Ascending aorta (tissue), 2 donors: Measurements from ENCODE around the gene PRPF38A. TPM values are rescaled to one million over a fixed set of nuclear protein-coding genes. Genes with fewer than 3 reads are reported as not detected.

Experiments used
- DNase-seq, 2 donors: peaks; one replicate each; pipeline ENCODE4 v3.0.0-alpha.2; 2019; ENCODE audit warnings: low spot score in 2 of 2
- H3K27ac ChIP-seq, 2 donors: fragments of 200-600 bp; sonication (generic); one replicate each; pipeline ENCODE4 v1.5.1; 2016 to 2017; ENCODE audit warnings: mild to moderate bottlenecking in 1 of 2
- H3K27me3 ChIP-seq: fragments of 200-600 bp; sonication (generic); one replicate; pipeline ENCODE4 v1.5.1; 2017
- H3K36me3 ChIP-seq, 2 donors: fragments of 200-600 bp; sonication (generic); one replicate each; pipeline ENCODE4 v1.5.1; 2016
- H3K4me1 ChIP-seq, 2 donors: fragments of 200-600 bp; sonication (generic); one replicate each; pipeline ENCODE4 v1.5.1; 2016 to 2017; ENCODE audit warnings: mild to moderate bottlenecking in 1 of 2
- H3K4me3 ChIP-seq, 2 donors: fragments of 200-600 bp; sonication (generic); one replicate each; pipeline ENCODE4 v1.5.1; 2016 to 2017; ENCODE audit warnings: mild to moderate bottlenecking in 1 of 2
- H3K9me3 ChIP-seq, 2 donors: fragments of 200-600 bp; sonication (generic); one replicate each; pipeline ENCODE4 v1.5.1; 2016
- intact Hi-C: fragments of 100-400 bp; cut with DNase I; formaldehyde crosslinking; loops from one replicate; pipeline ENCODE4 v1.15.1; 2023
- total RNA-seq: library from RNA; depleted of rRNA; stranded (reverse); fragments of >200 nt; gene quantifications from one replicate; pipeline ENCODE4 v1.1.0, GENCODE V29; 2016
- TF ChIP-seq, protein P1 (sequence below), 3 experiments: fragments of 200-600 bp in 2 of 3; fragments of 450-650 bp in 1 of 3; sonication (generic) in 2 of 3; IDR thresholded peaks; one replicate each; pipeline ENCODE4 v1.5.1; 2016 to 2019; ENCODE audit warnings: antibody characterized with exemption in 3 of 3, mild to moderate bottlenecking in 1 of 3, moderate library complexity in 1 of 3

The PRPF38A gene
- total RNA-seq, 1 donor from 2014 or later = 20.3 TPM

- Histone ChIP-seq H3K36me3 (peaks cover 26 to 53% of the 10 kb centered on the region in 2 donors), H3K4me3 (no peak overlapping the region), H3K27me3 (no peaks in the 10 kb centered on the region), H3K9me3 (no peaks in the 10 kb centered on the region), H3K4me1 (no peaks in the 10 kb centered on the region), H3K27ac (peak overlapping the region in 1 of 2 donors; percentile 25)
- no peak for DNase-seq
- intact Hi-C loops = no loop called here
- TF ChIP-seq, protein P1, sequence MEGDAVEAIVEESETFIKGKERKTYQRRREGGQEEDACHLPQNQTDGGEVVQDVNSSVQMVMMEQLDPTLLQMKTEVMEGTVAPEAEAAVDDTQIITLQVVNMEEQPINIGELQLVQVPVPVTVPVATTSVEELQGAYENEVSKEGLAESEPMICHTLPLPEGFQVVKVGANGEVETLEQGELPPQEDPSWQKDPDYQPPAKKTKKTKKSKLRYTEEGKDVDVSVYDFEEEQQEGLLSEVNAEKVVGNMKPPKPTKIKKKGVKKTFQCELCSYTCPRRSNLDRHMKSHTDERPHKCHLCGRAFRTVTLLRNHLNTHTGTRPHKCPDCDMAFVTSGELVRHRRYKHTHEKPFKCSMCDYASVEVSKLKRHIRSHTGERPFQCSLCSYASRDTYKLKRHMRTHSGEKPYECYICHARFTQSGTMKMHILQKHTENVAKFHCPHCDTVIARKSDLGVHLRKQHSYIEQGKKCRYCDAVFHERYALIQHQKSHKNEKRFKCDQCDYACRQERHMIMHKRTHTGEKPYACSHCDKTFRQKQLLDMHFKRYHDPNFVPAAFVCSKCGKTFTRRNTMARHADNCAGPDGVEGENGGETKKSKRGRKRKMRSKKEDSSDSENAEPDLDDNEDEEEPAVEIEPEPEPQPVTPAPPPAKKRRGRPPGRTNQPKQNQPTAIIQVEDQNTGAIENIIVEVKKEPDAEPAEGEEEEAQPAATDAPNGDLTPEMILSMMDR (IDR thresholded peaks at IDR 0.05) = no peak
These were observed 22.0 kb downstream of the PRPF38A start for GRCh38 chr1:52426371-52426770.

DNA sequence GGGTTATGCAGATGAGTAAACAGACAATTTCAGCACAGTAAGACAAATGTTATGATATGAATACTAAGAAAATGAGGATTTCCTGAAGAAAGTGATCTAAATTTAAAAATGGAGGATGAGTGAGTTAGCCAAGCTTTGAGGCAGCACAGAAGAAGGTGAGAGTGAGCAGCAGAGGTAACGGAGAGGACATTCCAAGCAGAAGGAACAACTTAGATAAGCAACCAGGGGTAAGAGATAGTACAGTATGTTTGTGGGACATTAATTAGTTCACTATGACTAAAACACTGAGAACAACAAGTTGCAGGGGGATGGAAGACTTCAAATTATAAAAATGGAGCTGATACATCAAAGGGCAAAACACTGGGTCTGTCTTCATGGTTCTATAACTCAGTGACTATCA lies 22.8 kb downstream of the PRPF38A start:
- intact Hi-C loops = no loop called here
- TF ChIP-seq, protein P1 (IDR thresholded peaks at IDR 0.05) = no peak
- H3K27ac ChIP-seq = no peak overlapping the region
- H3K9me3 ChIP-seq = no peaks in the 10 kb centered on the region
- H3K4me3 ChIP-seq = no peak overlapping the region
- no peak for DNase-seq
- H3K36me3 ChIP-seq = peaks cover 27 to 54% of the 10 kb centered on the region in 2 donors
- H3K27me3 ChIP-seq = no peaks in the 10 kb centered on the region
- H3K4me1 ChIP-seq = no peaks in the 10 kb centered on the region

- intact Hi-C loops = no loop called here
- Histone ChIP-seq H3K27ac (no peak overlapping the region), H3K27me3 (no peaks in the 10 kb centered on the region), H3K36me3 (peaks cover 41 to 78% of the 10 kb centered on the region in 2 donors), H3K4me3 (no peak overlapping the region), H3K4me1 (no peaks in the 10 kb centered on the region), H3K9me3 (no peaks in the 10 kb centered on the region)
- DNase-seq = no peak
- TF ChIP-seq, protein P1 (IDR thresholded peaks at IDR 0.05) = no peak
These were observed 28.4 kb downstream of the PRPF38A start for GRCh38 chr1:52432807-52433206.

GRCh38 chr1:52435211-52435610 lies 30.8 kb downstream of the PRPF38A start:
- Histone ChIP-seq H3K4me1 (no peaks in the 10 kb centered on the region), H3K27ac (no peak overlapping the region), H3K27me3 (no peaks in the 10 kb centered on the region), H3K4me3 (no peak overlapping the region), H3K36me3 (peaks cover 40 to 78% of the 10 kb centered on the region in 2 donors), H3K9me3 (no peaks in the 10 kb centered on the region)
- no peak for DNase-seq
- intact Hi-C loops = no loop called here
- TF ChIP-seq, protein P1 (IDR thresholded peaks at IDR 0.05) = no peak

DNA sequence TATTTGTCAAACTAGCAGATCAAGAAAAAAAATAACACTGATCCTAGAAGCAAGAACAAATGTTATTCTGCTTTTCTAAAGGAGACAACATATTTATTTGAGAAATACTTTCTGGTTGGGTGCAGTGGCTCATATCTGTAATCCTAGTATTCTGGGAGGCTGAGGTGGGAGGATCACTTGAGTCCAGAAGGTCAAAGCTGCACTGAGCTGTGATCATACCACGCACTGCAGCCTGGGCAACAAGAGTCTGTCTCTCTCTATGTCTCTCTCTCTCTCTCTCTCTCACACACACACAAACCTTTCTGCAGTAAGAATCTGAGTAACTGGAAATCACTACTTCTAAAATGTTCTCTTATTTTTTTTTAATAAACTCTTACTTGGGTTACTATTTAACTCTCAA lies 31.2 kb downstream of the PRPF38A start:
- no peak for DNase-seq
- TF ChIP-seq, protein P1 (IDR thresholded peaks at IDR 0.05) = no peak
- no peak overlapping the region for H3K27ac ChIP-seq
- intact Hi-C loops = no loop called here
- H3K36me3 ChIP-seq = peaks cover 37 to 74% of the 10 kb centered on the region in 2 donors
- H3K27me3 ChIP-seq = no peaks in the 10 kb centered on the region
- no peak overlapping the region for H3K4me3 ChIP-seq
- no peaks in the 10 kb centered on the region for H3K4me1 ChIP-seq
- no peaks in the 10 kb centered on the region for H3K9me3 ChIP-seq

GRCh38 chr1:52436817-52437216 lies 32.4 kb downstream of the PRPF38A start:
- peaks cover 32 to 65% of the 10 kb centered on the region in 2 donors for H3K36me3 ChIP-seq
- no peaks in the 10 kb centered on the region for H3K27me3 ChIP-seq
- no peak for DNase-seq
- no peaks in the 10 kb centered on the region for H3K9me3 ChIP-seq
- intact Hi-C loops = no loop called here
- TF ChIP-seq, protein P1 (IDR thresholded peaks at IDR 0.05) = no peak
- no peak overlapping the region for H3K4me3 ChIP-seq
- H3K4me1 ChIP-seq = no peaks in the 10 kb centered on the region
- no peak overlapping the region for H3K27ac ChIP-seq
